H1 (cell line): ENCODE data around the gene KLHDC10.

Experiments used
- GTF2F1 ChIP-seq: IDR thresholded peaks from 2 replicates; pipeline ENCODE4 v1.6.1; 2012; ENCODE audit warnings: low read depth, low read length, improper control_type of control experiment, borderline replicate concordance
- JUN ChIP-seq: IDR thresholded peaks from 2 replicates; pipeline ENCODE4 v1.6.1; 2011; ENCODE audit warnings: low read depth, mild to moderate bottlenecking, improper control_type of control experiment, low read length
- POLR2A ChIP-seq, 2 experiments: IDR thresholded peaks; 1 replicate in 1 of 2; 2 replicates in 1 of 2; pipeline ENCODE4 v1.6.1; 2011; ENCODE audit warnings: low read depth in 2 of 2, low read length in 2 of 2, mild to moderate bottlenecking in 2 of 2; ENCODE audit errors: control extremely low read depth in 1 of 2
- POLR2AphosphoS5 ChIP-seq: IDR thresholded peaks from 2 replicates; pipeline ENCODE4 v1.6.1; 2011; ENCODE audit warnings: low read depth, low read length

DNA sequence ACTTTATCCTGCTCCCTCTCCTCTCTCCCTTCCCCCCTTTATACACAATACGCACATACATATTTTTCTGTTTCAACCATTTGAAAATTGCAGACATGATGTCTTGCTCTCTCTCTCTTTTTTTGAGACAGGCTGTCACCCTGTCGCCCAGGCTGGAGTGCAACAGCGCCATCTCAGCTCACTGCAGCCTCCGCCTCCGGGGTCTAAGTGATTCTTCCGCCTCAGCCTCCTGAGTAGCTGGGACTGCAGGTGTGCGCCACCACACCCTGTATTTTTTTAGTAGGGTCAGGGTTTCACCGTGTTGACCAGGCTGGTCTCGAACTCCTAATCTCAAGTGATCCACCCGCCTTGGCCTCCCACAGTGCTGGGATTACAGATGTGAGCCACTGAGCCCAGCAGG is 38.5 kb downstream of the KLHDC10 start:
- no peak for TF ChIP-seq JUN
- no peak for TF ChIP-seq POLR2A (IDR thresholded peaks at IDR 0.05; ENCODE audit: control extremely low read depth in 1 of 2, low read depth in 2 of 2, low read length in 2 of 2)
- TF ChIP-seq POLR2AphosphoS5 = no peak
- no peak for TF ChIP-seq GTF2F1
